ENCODE data around the gene GIMAP8.

Gene GIMAP8

GRCh38 chr7:150409300-150410030 is 41.0 kb upstream of the GIMAP8 start:
- H2BK12ac ChIP-seq (ENCODE audit: low read length) = no peak overlapping the region

GRCh38 chr7:150410131-150410530 is 40.3 kb upstream of the GIMAP8 start:
- H3K27me3 ChIP-seq (ENCODE audit: control insufficient read depth in 3 of 3, insufficient read depth in 3 of 3, low read depth in 1 of 3, low read length in 3 of 3) = no peaks in the 10 kb centered on the region
- no peaks in the 10 kb centered on the region for H3K79me1 ChIP-seq (ENCODE audit: low read depth, low read length)
- no peak overlapping the region for H3K4me2 ChIP-seq (ENCODE audit: insufficient read depth, low read length, poor library complexity, severe bottlenecking)
- no peak overlapping the region for H3K4me3 ChIP-seq (ENCODE audit: low read length in 2 of 2)
- no peak overlapping the region for H2BK12ac ChIP-seq (ENCODE audit: low read length)
- no peak overlapping the region for H2AFZ ChIP-seq (ENCODE audit: low read length)
- H2BK5ac ChIP-seq (ENCODE audit: low read length) = no peak overlapping the region
- no peak overlapping the region for H2BK120ac ChIP-seq (ENCODE audit: low read depth, low read length)
- no peak overlapping the region for H2AK5ac ChIP-seq (ENCODE audit: low read depth, low read length)
- H3K4ac ChIP-seq (ENCODE audit: low read length) = no peak overlapping the region
- H3K27ac ChIP-seq (replicated peaks; ENCODE audit: low read length) = no peak overlapping the region
- H3K14ac ChIP-seq (ENCODE audit: low read length) = no peak overlapping the region
- H3K9me3 ChIP-seq (replicated peaks in 1 of 2; ENCODE audit: control insufficient read depth in 2 of 2, insufficient read depth in 1 of 2, low read depth in 1 of 2, low read length in 2 of 2) = no peaks in the 10 kb centered on the region
- peaks cover 17 to 27% of the 10 kb centered on the region in 2 donors for H3K4me1 ChIP-seq (ENCODE audit: control insufficient read depth in 2 of 2, insufficient read depth in 1 of 2, low read depth in 1 of 2, low read length in 2 of 2)
- no peaks in the 10 kb centered on the region for H3K36me3 ChIP-seq (replicated peaks in 1 of 2; ENCODE audit: control insufficient read depth in 2 of 2, insufficient read depth in 2 of 2, low read length in 2 of 2)
- H4K8ac ChIP-seq (ENCODE audit: low read depth, low read length) = no peak overlapping the region
- no CpG with 5 or more reads among the region's 7 CpGs for WGBS, 2 donors (ENCODE audit: extremely low coverage in 2 of 2, insufficient read length in 2 of 2, insufficient replicate concordance in 1 of 2)
- no peak for DNase-seq (ENCODE audit: low spot score)
- no peak overlapping the region for H4K91ac ChIP-seq (ENCODE audit: low read depth, low read length, poor library complexity)
- H3K18ac ChIP-seq (ENCODE audit: low read length) = no peak overlapping the region
- no peak overlapping the region for H3K23ac ChIP-seq (ENCODE audit: low read depth, low read length, poor library complexity)
- H2BK15ac ChIP-seq (ENCODE audit: low read length) = no peak overlapping the region
- H3K9ac ChIP-seq (ENCODE audit: low read depth, low read length, poor library complexity) = no peak overlapping the region

More at GRCh38 chr7:150409300-150410030, 41.0 kb upstream of the GIMAP8 start:
- Histone ChIP-seq H4K91ac (ENCODE audit: low read depth, low read length, poor library complexity) (no peak overlapping the region), H3K23ac (ENCODE audit: low read depth, low read length, poor library complexity) (no peak overlapping the region), H2BK5ac (ENCODE audit: low read length) (no peak overlapping the region), H3K27me3 (ENCODE audit: control insufficient read depth in 3 of 3, insufficient read depth in 3 of 3, low read depth in 1 of 3, low read length in 3 of 3) (no peaks in the 10 kb centered on the region), H2BK120ac (ENCODE audit: low read depth, low read length) (no peak overlapping the region), H3K4me2 (ENCODE audit: insufficient read depth, low read length, poor library complexity, severe bottlenecking) (no peak overlapping the region), H3K9ac (ENCODE audit: low read depth, low read length, poor library complexity) (no peak overlapping the region), H3K4me3 (ENCODE audit: low read length in 2 of 2) (no peak overlapping the region), H2AK5ac (ENCODE audit: low read depth, low read length) (no peak overlapping the region), H3K18ac (ENCODE audit: low read length) (no peak overlapping the region), H3K4ac (ENCODE audit: low read length) (no peak overlapping the region), H2AFZ (ENCODE audit: low read length) (no peak overlapping the region), H3K36me3 (replicated peaks in 1 of 2; ENCODE audit: control insufficient read depth in 2 of 2, insufficient read depth in 2 of 2, low read length in 2 of 2) (no peaks in the 10 kb centered on the region), H3K4me1 (ENCODE audit: control insufficient read depth in 2 of 2, insufficient read depth in 1 of 2, low read depth in 1 of 2, low read length in 2 of 2) (peaks cover 18 to 28% of the 10 kb centered on the region in 2 donors), H3K14ac (ENCODE audit: low read length) (no peak overlapping the region), H3K79me1 (ENCODE audit: low read depth, low read length) (no peaks in the 10 kb centered on the region), H3K27ac (replicated peaks; ENCODE audit: low read length) (no peak overlapping the region), H3K9me3 (replicated peaks in 1 of 2; ENCODE audit: control insufficient read depth in 2 of 2, insufficient read depth in 1 of 2, low read depth in 1 of 2, low read length in 2 of 2) (no peaks in the 10 kb centered on the region), H2BK15ac (ENCODE audit: low read length) (no peak overlapping the region), H4K8ac (ENCODE audit: low read depth, low read length) (no peak overlapping the region)
- DNase-seq (ENCODE audit: low spot score) = no peak
- no CpG with 5 or more reads among the region's 10 CpGs for WGBS, 2 donors (ENCODE audit: extremely low coverage in 2 of 2, insufficient read length in 2 of 2, insufficient replicate concordance in 1 of 2)

GRCh38 chr7:150410680-150411346 is 39.6 kb upstream of the GIMAP8 start:
- Histone ChIP-seq H3K14ac (ENCODE audit: low read length) (peak overlapping the region; percentile 43), H3K23ac (ENCODE audit: low read depth, low read length, poor library complexity) (no peak overlapping the region), H4K8ac (ENCODE audit: low read depth, low read length) (no peak overlapping the region), H2BK12ac (ENCODE audit: low read length) (no peak overlapping the region), H4K91ac (ENCODE audit: low read depth, low read length, poor library complexity) (no peak overlapping the region), H3K4me2 (ENCODE audit: insufficient read depth, low read length, poor library complexity, severe bottlenecking) (no peak overlapping the region), H2BK5ac (ENCODE audit: low read length) (no peak overlapping the region), H3K79me1 (ENCODE audit: low read depth, low read length) (no peaks in the 10 kb centered on the region), H2AK5ac (ENCODE audit: low read depth, low read length) (no peak overlapping the region), H2AFZ (ENCODE audit: low read length) (peak overlapping the region; percentile 44), H3K27me3 (ENCODE audit: control insufficient read depth in 3 of 3, insufficient read depth in 3 of 3, low read depth in 1 of 3, low read length in 3 of 3) (no peaks in the 10 kb centered on the region), H3K27ac (replicated peaks; ENCODE audit: low read length) (no peak overlapping the region), H3K18ac (ENCODE audit: low read length) (peak overlapping the region; percentile 21), H3K36me3 (replicated peaks in 1 of 2; ENCODE audit: control insufficient read depth in 2 of 2, insufficient read depth in 2 of 2, low read length in 2 of 2) (no peaks in the 10 kb centered on the region), H2BK120ac (ENCODE audit: low read depth, low read length) (no peak overlapping the region), H3K9me3 (replicated peaks in 1 of 2; ENCODE audit: control insufficient read depth in 2 of 2, insufficient read depth in 1 of 2, low read depth in 1 of 2, low read length in 2 of 2) (no peaks in the 10 kb centered on the region), H2BK15ac (ENCODE audit: low read length) (no peak overlapping the region), H3K4ac (ENCODE audit: low read length) (no peak overlapping the region), H3K4me1 (ENCODE audit: control insufficient read depth in 2 of 2, insufficient read depth in 1 of 2, low read depth in 1 of 2, low read length in 2 of 2) (peaks cover 17 to 29% of the 10 kb centered on the region in 2 donors), H3K4me3 (ENCODE audit: low read length in 2 of 2) (no peak overlapping the region), H3K9ac (ENCODE audit: low read depth, low read length, poor library complexity) (no peak overlapping the region)
- no peak for DNase-seq (ENCODE audit: low spot score)
- WGBS, 2 donors (ENCODE audit: extremely low coverage in 2 of 2, insufficient read length in 2 of 2, insufficient replicate concordance in 1 of 2) = no CpG with 5 or more reads among the region's 10 CpGs

GRCh38 chr7:150411606-150412005 is 38.8 kb upstream of the GIMAP8 start:
- H3K36me3 ChIP-seq (replicated peaks in 1 of 2; ENCODE audit: control insufficient read depth in 2 of 2, insufficient read depth in 2 of 2, low read length in 2 of 2) = no peaks in the 10 kb centered on the region
- no peak overlapping the region for H4K8ac ChIP-seq (ENCODE audit: low read depth, low read length)
- no peak overlapping the region for H2BK15ac ChIP-seq (ENCODE audit: low read length)
- H3K4me2 ChIP-seq (ENCODE audit: insufficient read depth, low read length, poor library complexity, severe bottlenecking) = no peak overlapping the region
- H3K14ac ChIP-seq (ENCODE audit: low read length) = no peak overlapping the region
- H3K4ac ChIP-seq (ENCODE audit: low read length) = no peak overlapping the region
- H2AK5ac ChIP-seq (ENCODE audit: low read depth, low read length) = no peak overlapping the region
- no peak overlapping the region for H2BK120ac ChIP-seq (ENCODE audit: low read depth, low read length)
- H2AFZ ChIP-seq (ENCODE audit: low read length) = no peak overlapping the region
- no peak overlapping the region for H3K9ac ChIP-seq (ENCODE audit: low read depth, low read length, poor library complexity)
- H3K18ac ChIP-seq (ENCODE audit: low read length) = peak overlapping the region; percentile 23
- peaks cover 10 to 21% of the 10 kb centered on the region in 2 donors for H3K4me1 ChIP-seq (ENCODE audit: control insufficient read depth in 2 of 2, insufficient read depth in 1 of 2, low read depth in 1 of 2, low read length in 2 of 2)
- H3K4me3 ChIP-seq (ENCODE audit: low read length in 2 of 2) = no peak overlapping the region
- no peak overlapping the region for H3K23ac ChIP-seq (ENCODE audit: low read depth, low read length, poor library complexity)
- H2BK12ac ChIP-seq (ENCODE audit: low read length) = no peak overlapping the region
- no peaks in the 10 kb centered on the region for H3K27me3 ChIP-seq (ENCODE audit: control insufficient read depth in 3 of 3, insufficient read depth in 3 of 3, low read depth in 1 of 3, low read length in 3 of 3)
- no peaks in the 10 kb centered on the region for H3K9me3 ChIP-seq (replicated peaks in 1 of 2; ENCODE audit: control insufficient read depth in 2 of 2, insufficient read depth in 1 of 2, low read depth in 1 of 2, low read length in 2 of 2)
- H2BK5ac ChIP-seq (ENCODE audit: low read length) = no peak overlapping the region
- no peak for DNase-seq (ENCODE audit: low spot score)
- no peak overlapping the region for H4K91ac ChIP-seq (ENCODE audit: low read depth, low read length, poor library complexity)
- WGBS, 2 donors (ENCODE audit: extremely low coverage in 2 of 2, insufficient read length in 2 of 2, insufficient replicate concordance in 1 of 2) = no CpG with 5 or more reads among the region's 11 CpGs
- no peaks in the 10 kb centered on the region for H3K79me1 ChIP-seq (ENCODE audit: low read depth, low read length)
- H3K27ac ChIP-seq (replicated peaks; ENCODE audit: low read length) = no peak overlapping the region

Data from neuronal stem cell (in vitro differentiated cells).